ENCODE results near the gene HHIP. TPM values are rescaled to one million over a fixed set of nuclear protein-coding genes. Genes with fewer than 3 reads are reported as not detected.

HHIP gene
- total RNA-seq, 4 donors from 2014 or later, result 0.15 to 1.5 TPM; not detected in 2

DNA sequence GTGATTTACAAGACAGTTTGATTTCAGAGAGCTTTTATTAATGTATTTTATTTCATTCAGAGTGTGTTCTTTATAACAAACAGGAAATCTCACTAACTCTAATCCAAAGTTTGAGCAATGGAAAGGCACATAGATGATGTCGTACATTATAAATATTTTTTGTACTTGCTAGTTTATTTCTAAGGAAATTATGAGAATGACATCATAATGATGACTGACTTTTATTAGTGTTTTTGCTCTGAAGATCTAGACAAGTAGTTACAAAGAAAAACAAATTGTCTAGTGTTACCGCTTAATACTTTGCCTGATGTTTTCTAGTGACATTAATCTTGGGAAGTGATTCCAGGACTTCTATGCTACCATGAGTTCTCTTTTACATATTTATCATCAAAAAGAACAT lies 43.2 kb downstream of the HHIP start:
- no peaks in the 10 kb centered on the region for H3K36me3 ChIP-seq
- TF ChIP-seq, protein P1, sequence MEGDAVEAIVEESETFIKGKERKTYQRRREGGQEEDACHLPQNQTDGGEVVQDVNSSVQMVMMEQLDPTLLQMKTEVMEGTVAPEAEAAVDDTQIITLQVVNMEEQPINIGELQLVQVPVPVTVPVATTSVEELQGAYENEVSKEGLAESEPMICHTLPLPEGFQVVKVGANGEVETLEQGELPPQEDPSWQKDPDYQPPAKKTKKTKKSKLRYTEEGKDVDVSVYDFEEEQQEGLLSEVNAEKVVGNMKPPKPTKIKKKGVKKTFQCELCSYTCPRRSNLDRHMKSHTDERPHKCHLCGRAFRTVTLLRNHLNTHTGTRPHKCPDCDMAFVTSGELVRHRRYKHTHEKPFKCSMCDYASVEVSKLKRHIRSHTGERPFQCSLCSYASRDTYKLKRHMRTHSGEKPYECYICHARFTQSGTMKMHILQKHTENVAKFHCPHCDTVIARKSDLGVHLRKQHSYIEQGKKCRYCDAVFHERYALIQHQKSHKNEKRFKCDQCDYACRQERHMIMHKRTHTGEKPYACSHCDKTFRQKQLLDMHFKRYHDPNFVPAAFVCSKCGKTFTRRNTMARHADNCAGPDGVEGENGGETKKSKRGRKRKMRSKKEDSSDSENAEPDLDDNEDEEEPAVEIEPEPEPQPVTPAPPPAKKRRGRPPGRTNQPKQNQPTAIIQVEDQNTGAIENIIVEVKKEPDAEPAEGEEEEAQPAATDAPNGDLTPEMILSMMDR (IDR thresholded peaks at IDR 0.05), result no peak
- TF ChIP-seq POLR2A (IDR thresholded peaks at IDR 0.05), result no peak
- no peaks in the 10 kb centered on the region for H3K27me3 ChIP-seq
- H3K4me1 ChIP-seq, result no peaks in the 10 kb centered on the region
- DNase-seq, result no peak
- no peak overlapping the region for H3K27ac ChIP-seq
- H3K4me3 ChIP-seq, result no peak overlapping the region
- intact Hi-C loops (cut with DNase I; ENCODE audit: low total_unique reads), result no loop called here
- no peaks in the 10 kb centered on the region for H3K9me3 ChIP-seq

DNA sequence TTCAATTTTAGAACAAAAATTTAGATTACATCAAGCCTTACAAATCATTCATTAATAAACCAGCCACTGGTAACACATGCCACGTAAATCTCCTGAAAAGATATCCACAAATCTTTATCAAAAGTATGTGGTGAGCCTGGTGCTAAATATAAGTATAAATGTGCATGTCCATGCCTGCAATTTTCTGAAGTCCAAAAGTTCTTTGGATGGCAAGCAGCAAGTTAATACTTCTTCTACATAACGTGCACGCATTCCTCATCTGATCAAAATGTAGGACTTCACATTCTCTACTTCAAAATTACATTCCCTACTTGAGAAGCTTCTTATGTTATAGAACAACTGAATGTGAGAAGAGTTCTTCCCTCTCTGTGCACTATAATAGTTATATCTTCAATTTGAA lies 49.8 kb downstream of the HHIP start:
- intact Hi-C loops (cut with DNase I; ENCODE audit: low total_unique reads), result no loop called here
- Histone ChIP-seq H3K4me3 (no peak overlapping the region), H3K9me3 (no peaks in the 10 kb centered on the region), H3K27ac (no peak overlapping the region), H3K36me3 (no peaks in the 10 kb centered on the region), H3K4me1 (no peaks in the 10 kb centered on the region), H3K27me3 (no peaks in the 10 kb centered on the region)
- DNase-seq, result no peak
- TF ChIP-seq, protein P1 (IDR thresholded peaks at IDR 0.05), result no peak

DNA sequence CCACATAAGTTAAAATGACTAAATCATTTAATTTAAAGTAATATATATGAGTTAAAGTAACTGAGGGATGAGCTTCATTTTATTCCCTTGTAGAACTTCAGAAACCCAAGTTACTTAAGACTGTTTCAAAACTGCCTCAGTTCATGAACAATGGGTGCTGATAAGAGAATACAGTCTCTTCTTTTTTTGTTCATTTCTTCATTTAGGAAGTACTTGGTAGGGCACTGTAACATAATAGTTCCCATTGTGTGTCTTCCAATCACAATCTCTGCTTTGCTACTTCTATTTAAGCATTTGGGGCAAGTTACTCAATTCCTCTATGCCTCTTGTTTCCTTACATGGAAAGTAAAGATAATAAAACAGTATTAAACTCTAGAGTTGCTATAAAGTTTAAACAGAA lies 50.4 kb downstream of the HHIP start:
- no peaks in the 10 kb centered on the region for H3K4me1 ChIP-seq
- TF ChIP-seq, protein P1 (IDR thresholded peaks at IDR 0.05), result no peak
- no peak for TF ChIP-seq POLR2A (IDR thresholded peaks at IDR 0.05)
- no peaks in the 10 kb centered on the region for H3K9me3 ChIP-seq
- intact Hi-C loops (cut with DNase I; ENCODE audit: low total_unique reads), result no loop called here
- no peak overlapping the region for H3K27ac ChIP-seq
- no peaks in the 10 kb centered on the region for H3K36me3 ChIP-seq
- H3K27me3 ChIP-seq, result no peaks in the 10 kb centered on the region
- H3K4me3 ChIP-seq, result no peak overlapping the region
- no peak for DNase-seq

DNA sequence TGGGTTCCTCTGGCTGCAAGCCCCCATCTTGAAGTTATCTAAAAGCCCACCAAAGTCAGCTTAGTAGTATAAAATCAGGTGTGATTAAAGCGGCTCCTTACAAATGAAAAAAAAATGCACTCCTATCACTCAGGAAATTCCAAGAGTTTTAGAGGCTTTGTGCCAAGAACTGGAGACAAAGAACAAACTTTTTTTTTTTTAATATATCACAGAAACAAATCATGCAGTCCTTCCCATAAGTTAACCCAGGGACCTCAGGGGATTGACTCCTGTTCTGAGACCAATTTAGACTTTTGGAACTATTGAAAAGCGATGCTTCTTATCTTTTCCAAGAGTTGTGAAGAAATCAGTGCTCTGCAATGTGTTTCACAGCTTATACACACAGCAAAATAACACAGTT lies 53.6 kb downstream of the HHIP start:
- Histone ChIP-seq H3K4me3 (no peak overlapping the region), H3K27me3 (no peaks in the 10 kb centered on the region), H3K27ac (no peak overlapping the region), H3K9me3 (no peaks in the 10 kb centered on the region), H3K36me3 (no peaks in the 10 kb centered on the region), H3K4me1 (no peaks in the 10 kb centered on the region)
- TF ChIP-seq, protein P1 (IDR thresholded peaks at IDR 0.05), result no peak
- no peak for TF ChIP-seq POLR2A (IDR thresholded peaks at IDR 0.05)
- intact Hi-C loops (cut with DNase I; ENCODE audit: low total_unique reads), result no loop called here
- no peak for DNase-seq

DNA sequence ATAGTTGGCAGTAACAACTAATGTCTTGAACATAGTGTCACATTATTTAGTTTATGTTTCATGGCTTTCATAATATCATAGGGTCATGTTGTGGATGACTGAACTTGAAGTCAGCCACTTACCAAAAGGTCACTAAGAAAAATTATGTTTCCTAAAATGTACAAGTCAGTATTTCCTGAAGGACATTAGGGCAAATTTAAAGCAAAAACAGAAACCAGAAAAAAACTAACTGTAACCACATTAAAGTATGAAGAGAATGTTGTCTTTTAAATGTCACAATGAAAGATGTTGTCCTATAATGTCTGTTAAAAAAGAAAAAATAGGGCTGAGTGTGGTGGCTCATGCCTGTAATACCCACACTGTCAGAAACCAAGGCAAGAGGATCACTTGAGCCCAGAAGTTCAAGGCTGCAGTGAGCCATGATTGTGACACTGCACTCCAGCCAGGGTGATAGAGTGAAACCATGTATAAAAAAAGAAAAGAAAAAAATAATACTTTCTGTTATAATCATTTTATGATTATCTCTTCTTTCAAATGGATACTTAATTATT lies 55.8 kb downstream of the HHIP start:
- Histone ChIP-seq H3K36me3 (no peaks in the 10 kb centered on the region), H3K9me3 (no peaks in the 10 kb centered on the region), H3K27me3 (no peaks in the 10 kb centered on the region), H3K4me1 (no peaks in the 10 kb centered on the region), H3K27ac (no peak overlapping the region), H3K4me3 (no peak overlapping the region)
- intact Hi-C loops (cut with DNase I; ENCODE audit: low total_unique reads), result no loop called here
- TF ChIP-seq, protein P1 (IDR thresholded peaks at IDR 0.05), result no peak
- TF ChIP-seq POLR2A (IDR thresholded peaks at IDR 0.05), result no peak
- no peak for DNase-seq
